Heart left ventricle (tissue), 16 donors: Measurements from ENCODE around the gene NOTUM. TPM values are rescaled to one million over a fixed set of nuclear protein-coding genes. Genes with fewer than 3 reads are reported as not detected.

Experiments
- ATAC-seq, 4 donors: fragments of 200-7000 bp; cut with Tn5 transposase; one replicate each; pipeline ENCODE4 v1.9.1; 2020 to 2022; ENCODE audit warnings: moderate library complexity in 4 of 4, mild to moderate bottlenecking in 3 of 4, moderate number of reproducible peaks in 1 of 4
- DNase-seq, 5 donors: peaks; one replicate each; pipeline ENCODE4 v3.0.0-alpha.2; 2020
- H3K27ac ChIP-seq, 12 donors: fragments of 200-600 bp; sonication (generic) in 4 of 12; one replicate each; pipeline versions ENCODE4 v1.5.0 to v1.8.0; 2016 to 2022; ENCODE audit warnings: mild to moderate bottlenecking in 2 of 12
- H3K27me3 ChIP-seq, 9 donors: fragments of 200-600 bp; sonication (generic) in 2 of 9; one replicate each; pipeline versions ENCODE4 v1.5.1 to v1.8.0; 2016 to 2022; ENCODE audit warnings: mild to moderate bottlenecking in 3 of 9
- H3K36me3 ChIP-seq, 9 donors: fragments of 200-600 bp; sonication (generic) in 2 of 9; one replicate each; pipeline versions ENCODE4 v1.5.0 to v1.8.0; 2018 to 2022; ENCODE audit warnings: mild to moderate bottlenecking in 2 of 9
- H3K4me1 ChIP-seq, 12 donors: fragments of 200-600 bp; sonication (generic) in 4 of 12; one replicate each; pipeline versions ENCODE4 v1.5.0 to v1.8.0; 2016 to 2022; ENCODE audit warnings: mild to moderate bottlenecking in 3 of 12
- H3K4me3 ChIP-seq, 12 donors: fragments of 200-600 bp; sonication (generic) in 4 of 12; one replicate each; pipeline versions ENCODE4 v1.5.0 to v1.8.0; 2017 to 2022; ENCODE audit warnings: mild to moderate bottlenecking in 9 of 12, moderate library complexity in 4 of 12
- H3K9me3 ChIP-seq, 12 donors: fragments of 200-600 bp; sonication (generic) in 4 of 12; one replicate each; pipeline versions ENCODE4 v1.5.0 to v1.8.0; 2016 to 2022; ENCODE audit warnings: mild to moderate bottlenecking in 1 of 12
- POLR2A ChIP-seq, 2 donors: fragments of 450-650 bp; IDR thresholded peaks; one replicate each; pipeline ENCODE4 v1.6.1; 2017; ENCODE audit warnings: antibody characterized with exemption in 2 of 2, mild to moderate bottlenecking in 2 of 2, moderate library complexity in 2 of 2
- WGBS, 4 donors: extraction: QIAGEN DNeasy Blood & Tissue Kit in 2 of 4; methylation state at CpG; one replicate each; pipeline versions ENCODE4 v1.1.5 to v1.1.7; 2013 to 2018; 5-methylcytosine and 5-hydroxymethylcytosine counted together
- intact Hi-C, 10 donors: fragments of 100-400 bp; cut with DNase I; formaldehyde crosslinking; loops; one replicate each; pipeline versions ENCODE4 v1.11.1 to v1.14.2; 2022
- polyA plus RNA-seq, 2 donors: library from polyadenylated mRNA; stranded (reverse); fragments of 200-250 nt; gene quantifications; one replicate each; pipeline ENCODE4 v1.2.3, GENCODE V29; 2013
- total RNA-seq, 9 donors: library from RNA; depleted of rRNA in 2 of 9; stranded (reverse); fragments of >200 nt in 2 of 9; fragmentation: NEBNext Ultra II Directional in 3 of 9; extraction: Animal tissue kit (Norgen Biotek cat#: 25700) in 3 of 9; gene quantifications; one replicate each; pipeline versions ENCODE4 v1.1.0 to v1.2.4, GENCODE V29; 2016 to 2023
- TF ChIP-seq, protein P1 (sequence below), 12 donors: fragments of 200-600 bp; sonication (generic) in 4 of 12; IDR thresholded peaks; one replicate each; pipeline versions ENCODE4 v1.5.0 to v1.8.0; 2018 to 2022; ENCODE audit warnings: antibody characterized with exemption in 12 of 12, mild to moderate bottlenecking in 5 of 12
- donor health status: ischemic (EF 13 %, LVEDD 7.1; RV severe dilation, severe dysfunction).
- donor health status: healthy with polysubstance abuse.
- donor health status: DM: no; HTN: yes; CAD: no.
- donor health status: DM: no; HTN: no; CAD: no.
- donor health status: ischemic (EF 25% LVEDD 6.9; RV normal size, moderate dysfunction).
- donor health status: ischemic (EF 25% LVEDD 5.7; RV mildly dilated, moderate dysfunction).
- donor health status: healthy.
- donor health status: DM: yes; HTN: yes; CAD: no.
- donor health status: ischemic (EF 35%, LVEDD 5.7; RV mildly dilated, moderate dysfunction).
- donor health status: nonischemic (EF 11% LVEDD 7.7; RV severe dilation, severe dysfunction).
- donor health status: DM: yes; HTN: yes; CAD: no.
- donor health status: PGD.
- donor health status: ischemic (EF 29% LVEDD 5.4; RV normal size, mild dysfunction).
- donor health status: nonischemic (EF 23%, LVEDD 6.1; RV moderate dilation, normal function).

Gene NOTUM
- total and polyA plus RNA-seq, 11 donors, result 0.25 to 1.6 (median 0.56) TPM; not detected in 3

DNA sequence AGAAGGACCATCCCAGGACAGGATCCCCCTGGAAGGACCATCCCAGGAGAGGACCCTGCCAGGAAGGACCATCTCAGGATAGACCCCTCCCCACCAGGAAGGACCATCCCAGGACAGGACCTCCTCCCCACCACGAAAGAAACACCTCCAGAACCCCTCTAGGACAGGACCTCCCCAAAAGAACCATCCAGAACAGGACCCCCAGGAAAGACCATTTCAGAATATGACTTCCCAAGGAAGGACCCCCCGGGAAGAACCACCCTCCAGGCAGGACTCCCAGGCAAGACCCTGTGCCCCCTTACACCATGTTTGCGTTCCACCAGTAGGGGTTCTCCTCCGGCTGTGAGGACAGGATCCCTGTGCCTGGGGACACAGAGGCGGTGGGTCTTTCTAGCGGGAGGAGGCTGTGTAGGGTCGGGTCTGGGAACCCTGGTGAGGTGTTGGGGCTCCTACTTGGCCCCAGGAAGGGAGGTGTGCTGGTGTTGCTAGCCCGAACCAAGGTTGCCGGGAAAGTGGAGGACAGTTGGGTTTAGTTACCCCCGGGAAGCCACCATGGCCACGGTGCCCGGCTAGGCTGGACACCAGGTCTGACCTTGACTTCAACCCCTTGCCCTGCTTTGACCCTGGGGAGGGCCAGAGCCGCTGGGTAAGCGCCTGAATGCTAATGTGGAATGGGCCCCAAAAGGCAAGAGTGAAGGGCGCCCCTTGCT lies 2.2 kb downstream of the NOTUM start:
- Histone ChIP-seq H3K9me3 (no peaks in the 10 kb centered on the region), H3K4me3 (peak overlapping the region in 7 of 12 donors; percentile 33 to 55 (median 44)), H3K4me1 (peaks cover 2 to 35% (median 11%) of the 10 kb centered on the region in 12 donors), H3K27ac (no peak overlapping the region), H3K27me3 (peaks cover 21 to 79% (median 51%) of the 10 kb centered on the region in 9 donors), H3K36me3 (no peaks in the 10 kb centered on the region)
- ATAC-seq (no peak), DNase-seq (no peak)
- 58 to 75% (median 58%) methylated on average over 13 to 15 of the region's 15 CpGs for WGBS, 4 donors
- intact Hi-C loops, result loop anchor here (1.0 to 5.0 kb wide), 7 partner anchors 60 to 194 kb away; partner anchors contain the start of genes CENPX (in 2 of the 10) and LRRC45 (in 2 of the 10)
- TF ChIP-seq, protein P1, sequence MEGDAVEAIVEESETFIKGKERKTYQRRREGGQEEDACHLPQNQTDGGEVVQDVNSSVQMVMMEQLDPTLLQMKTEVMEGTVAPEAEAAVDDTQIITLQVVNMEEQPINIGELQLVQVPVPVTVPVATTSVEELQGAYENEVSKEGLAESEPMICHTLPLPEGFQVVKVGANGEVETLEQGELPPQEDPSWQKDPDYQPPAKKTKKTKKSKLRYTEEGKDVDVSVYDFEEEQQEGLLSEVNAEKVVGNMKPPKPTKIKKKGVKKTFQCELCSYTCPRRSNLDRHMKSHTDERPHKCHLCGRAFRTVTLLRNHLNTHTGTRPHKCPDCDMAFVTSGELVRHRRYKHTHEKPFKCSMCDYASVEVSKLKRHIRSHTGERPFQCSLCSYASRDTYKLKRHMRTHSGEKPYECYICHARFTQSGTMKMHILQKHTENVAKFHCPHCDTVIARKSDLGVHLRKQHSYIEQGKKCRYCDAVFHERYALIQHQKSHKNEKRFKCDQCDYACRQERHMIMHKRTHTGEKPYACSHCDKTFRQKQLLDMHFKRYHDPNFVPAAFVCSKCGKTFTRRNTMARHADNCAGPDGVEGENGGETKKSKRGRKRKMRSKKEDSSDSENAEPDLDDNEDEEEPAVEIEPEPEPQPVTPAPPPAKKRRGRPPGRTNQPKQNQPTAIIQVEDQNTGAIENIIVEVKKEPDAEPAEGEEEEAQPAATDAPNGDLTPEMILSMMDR (IDR thresholded peaks at IDR 0.05), result no peak
- no peak for TF ChIP-seq POLR2A (IDR thresholded peaks at IDR 0.05)

DNA sequence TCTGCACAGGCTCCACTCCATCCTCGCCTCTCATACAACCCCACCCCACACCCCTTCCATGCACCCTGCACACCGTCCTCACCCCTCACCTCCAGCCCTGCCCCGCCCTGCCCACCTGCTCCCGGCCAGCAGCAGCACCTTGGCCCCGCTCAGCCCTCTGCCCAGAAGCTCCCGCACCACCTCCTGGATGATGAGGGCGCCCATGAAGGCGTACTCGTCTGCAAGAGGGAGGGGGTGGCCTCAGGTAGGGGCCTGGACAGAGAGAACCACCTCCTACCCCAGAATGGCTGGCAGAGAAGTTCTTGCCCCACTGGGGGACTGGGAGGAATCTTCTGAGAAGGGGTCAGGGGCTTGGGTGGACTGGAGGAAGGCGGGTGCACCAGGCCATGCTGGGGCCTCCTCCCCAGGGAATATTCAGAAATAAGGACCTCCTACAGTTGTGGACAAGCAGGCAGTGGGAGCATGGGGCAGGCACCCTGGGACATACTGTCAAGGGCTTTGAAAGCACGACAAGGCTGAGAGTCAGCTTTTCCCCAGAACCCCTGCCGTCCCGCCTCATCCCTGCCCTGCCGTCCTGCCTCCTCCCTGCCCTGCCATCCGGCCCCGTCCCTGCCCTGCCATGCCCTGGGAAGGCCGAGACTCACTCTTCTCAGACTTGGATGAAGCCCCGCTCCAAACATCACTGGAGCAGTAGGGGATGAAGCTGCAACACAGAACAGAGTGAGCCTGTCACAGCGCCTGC lies 3.1 kb downstream of the NOTUM start:
- ATAC-seq (no peak), DNase-seq (no peak)
- Histone ChIP-seq H3K9me3 (no peaks in the 10 kb centered on the region), H3K4me1 (peaks cover 2 to 35% (median 11%) of the 10 kb centered on the region in 12 donors), H3K27ac (no peak overlapping the region), H3K4me3 (no peak overlapping the region), H3K36me3 (no peaks in the 10 kb centered on the region), H3K27me3 (peaks cover 21 to 69% (median 43%) of the 10 kb centered on the region in 9 donors)
- TF ChIP-seq, protein P1 (IDR thresholded peaks at IDR 0.05), result no peak
- TF ChIP-seq POLR2A (IDR thresholded peaks at IDR 0.05), result no peak
- intact Hi-C loops, result loop anchor here in 7 of 10 donors (2.0 to 5.0 kb wide), 6 partner anchors 61 to 195 kb away; partner anchors contain the start of genes CENPX (in 2 of the 7) and LRRC45 (in 2 of the 7)
- WGBS, 4 donors, result 72 to 85% (median 79%) methylated on average over 14 to 19 of the region's 19 CpGs

DNA sequence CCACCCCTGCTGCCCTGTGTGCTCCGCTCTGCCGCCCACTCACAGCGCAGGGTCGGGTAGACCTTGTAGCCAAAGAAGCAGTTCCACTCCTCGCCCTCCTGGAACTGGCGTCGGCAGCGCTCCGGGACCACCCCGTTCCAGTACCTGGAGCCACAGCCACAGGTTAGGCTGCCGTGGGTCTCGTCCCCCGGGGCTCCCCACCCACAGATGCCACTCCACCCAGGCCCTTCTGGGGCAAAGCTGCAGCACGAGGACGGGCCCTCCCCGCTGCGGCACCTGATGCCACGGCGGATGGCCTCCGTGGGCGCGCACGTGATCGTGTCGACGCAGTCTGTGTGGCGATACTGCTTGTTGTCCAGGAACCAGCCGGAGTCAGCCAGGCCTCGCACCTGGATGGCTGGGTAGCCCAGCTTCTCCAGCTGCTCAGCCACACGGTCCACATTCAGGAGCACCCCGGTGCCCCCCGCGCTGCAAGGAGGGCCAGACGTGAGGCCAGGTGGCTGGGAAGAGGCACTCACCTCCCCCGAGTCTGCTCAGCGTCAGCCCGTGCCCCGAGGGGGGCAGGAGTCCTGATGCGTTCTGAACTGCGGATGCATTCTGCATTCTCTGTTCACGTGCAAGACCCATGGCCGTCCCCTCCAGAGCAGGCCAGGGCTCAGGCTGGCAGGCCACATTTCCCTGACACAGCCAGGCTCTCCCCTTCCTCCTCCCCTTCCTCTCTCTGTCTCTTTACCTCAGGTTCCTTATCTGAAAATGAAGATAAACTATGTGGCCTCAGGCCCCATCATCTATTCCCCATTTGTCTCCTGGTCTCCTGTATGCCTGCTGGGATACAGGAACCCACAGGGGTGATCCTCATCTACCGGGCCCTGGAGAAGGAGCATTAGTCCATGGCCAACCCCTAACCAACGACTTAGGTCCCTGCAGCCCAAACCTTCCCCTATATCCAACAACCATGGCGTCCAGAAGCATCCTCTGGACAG lies 4.1 kb downstream of the NOTUM start:
- intact Hi-C loops, result loop anchor here in 5 of 10 donors (5.0 kb wide), 2 partner anchors 65 to 195 kb away; partner anchors contain the start of genes CENPX (in 1 of the 5) and LRRC45 (in 1 of the 5)
- no peak overlapping the region for H3K27ac ChIP-seq
- no peaks in the 10 kb centered on the region for H3K36me3 ChIP-seq
- TF ChIP-seq, protein P1 (IDR thresholded peaks at IDR 0.05), result no peak
- no peak for TF ChIP-seq POLR2A (IDR thresholded peaks at IDR 0.05)
- no peak overlapping the region for H3K4me3 ChIP-seq
- WGBS, 4 donors, result 75 to 81% (median 77%) methylated on average over 24 to 45 of the region's 45 CpGs
- H3K27me3 ChIP-seq, result peaks cover 19 to 60% (median 34%) of the 10 kb centered on the region in 9 donors
- no peak for ATAC-seq
- no peaks in the 10 kb centered on the region for H3K9me3 ChIP-seq
- DNase-seq, result no peak
- peaks cover 2 to 29% (median 10%) of the 10 kb centered on the region in 12 donors for H3K4me1 ChIP-seq
